Kidney (tissue), 14 donors: ENCODE measurements around the gene ATP5PO. TPM values are rescaled to one million over a fixed set of nuclear protein-coding genes. Genes with fewer than 3 reads are reported as not detected.

Experiments used
- DNase-seq, 5 donors: peaks; one replicate each; pipeline ENCODE4 v3.0.0-alpha.2; 2013 to 2020
- FAIRE-seq: peaks from 2 replicates; lab custom pipeline; 2012; peaks lifted over from hg19 to GRCh38; lab: Jason Lieb, UNC
- H3K27ac ChIP-seq, 2 donors: one replicate each; pipeline ENCODE4 v1.7.0; 2013; ENCODE audit warnings: low read depth in 2 of 2, low read length in 2 of 2, inconsistent platforms in 1 of 2
- H3K27me3 ChIP-seq: one replicate; pipeline ENCODE4 v1.7.1; 2013; ENCODE audit warnings: low read length, inconsistent platforms; ENCODE audit not compliant: control insufficient read depth, insufficient read depth
- H3K36me3 ChIP-seq, 3 donors: one replicate each; pipeline versions ENCODE4 v1.7.0 to v1.7.1; 2013; ENCODE audit warnings: low read length in 3 of 3, control low read depth in 1 of 3, inconsistent platforms in 1 of 3; ENCODE audit not compliant: insufficient read depth in 3 of 3, control insufficient read depth in 2 of 3
- H3K4me1 ChIP-seq, 3 donors: one replicate each; pipeline versions ENCODE4 v1.7.0 to v1.7.1; 2013; ENCODE audit warnings: low read length in 3 of 3, inconsistent platforms in 1 of 3, low read depth in 1 of 3; ENCODE audit not compliant: control insufficient read depth in 2 of 3, insufficient read depth in 2 of 3
- H3K4me3 ChIP-seq, 3 donors: one replicate each; pipeline versions ENCODE4 v1.7.0 to v1.8.1; 2013; ENCODE audit warnings: low read length in 3 of 3, control low read depth in 1 of 3, inconsistent platforms in 1 of 3
- H3K9ac ChIP-seq, 3 donors: one replicate each; pipeline versions ENCODE4 v1.7.0 to v1.7.1; 2013; ENCODE audit warnings: low read length in 3 of 3, control low read depth in 1 of 3, inconsistent platforms in 1 of 3
- H3K9me3 ChIP-seq, 3 donors: one replicate each; pipeline versions ENCODE4 v1.7.0 to v1.7.1; 2013; ENCODE audit warnings: low read length in 3 of 3, control low read depth in 1 of 3, inconsistent platforms in 1 of 3; ENCODE audit not compliant: control insufficient read depth in 2 of 3, insufficient read depth in 1 of 3
- CTCF ChIP-seq: IDR thresholded peaks from 3 replicates; pipeline ENCODE4 v1.5.1; 2012; ENCODE audit warnings: mild to moderate bottlenecking, moderate library complexity, borderline replicate concordance; ENCODE audit not compliant: insufficient read depth; ENCODE audit errors: extremely low read depth
- intact Hi-C: fragments of 100-400 bp; cut with DNase I; formaldehyde crosslinking; loops from one replicate; pipeline ENCODE4 v1.11.1; 2022
- polyA plus RNA-seq: library from polyadenylated mRNA; stranded (reverse); fragments of 350-450 nt; fragmentation: Illumina TruSeq; extraction: RNeasy Lipid Tissue Mini Kit (QIAGEN cat#74804); gene quantifications from one replicate; pipeline ENCODE4 v1.2.3, GENCODE V29; 2014; ENCODE audit warnings: low read depth, low replicate concordance; ENCODE audit not compliant: insufficient read depth
- total RNA-seq: library from RNA; stranded (reverse); fragmentation: NEBNext Ultra II Directional; extraction: Animal tissue kit (Norgen Biotek cat#: 25700); gene quantifications from one replicate; pipeline ENCODE4 v1.2.1, GENCODE V29; 2021
- donor health status: control.
- donor health status: control.
- donor health status: control.
- donor health status: control.
- donor health status: control.
- donor health status: DM: yes; HTN: yes; CAD: no.
- donor health status: Normal renal cell carcinoma (clear cell type).

Gene ATP5PO
- total and polyA plus RNA-seq, 2 donors from 2014 or later, result 165 to 693 TPM

GRCh38 chr21:33875026-33875695 lies 40.4 kb downstream of the ATP5PO start:
- DNase-seq (no peak), FAIRE-seq (no peak)
- TF ChIP-seq CTCF, result no peak
- intact Hi-C loops, result no loop called here
- H3K9ac ChIP-seq, result no peak overlapping the region
- no peak overlapping the region for H3K27ac ChIP-seq
- H3K36me3 ChIP-seq, result no peaks in the 10 kb centered on the region
- H3K27me3 ChIP-seq, result no peaks in the 10 kb centered on the region
- H3K4me1 ChIP-seq, result no peaks in the 10 kb centered on the region
- no peak overlapping the region for H3K4me3 ChIP-seq
- no peaks in the 10 kb centered on the region for H3K9me3 ChIP-seq

DNA sequence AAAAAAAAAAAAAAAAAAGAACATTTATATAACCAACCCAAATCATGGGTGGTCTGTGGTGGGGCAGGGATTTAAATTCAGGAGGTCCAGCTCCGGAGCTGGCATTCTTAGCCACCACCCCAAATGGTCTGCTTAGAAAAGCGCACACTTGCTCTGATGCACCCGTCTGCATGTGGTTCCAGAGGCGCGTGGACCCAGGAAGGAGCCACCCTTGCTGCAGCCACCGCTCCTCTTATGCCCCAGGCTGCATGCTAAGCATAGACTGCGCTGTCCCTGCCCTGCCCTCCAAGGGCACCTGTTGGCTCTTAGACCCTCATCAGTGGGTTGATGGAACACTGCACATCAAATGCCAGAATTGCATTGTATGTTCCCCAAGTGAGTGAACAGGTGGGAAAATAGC lies 41.4 kb downstream of the ATP5PO start:
- FAIRE-seq (no peak), DNase-seq (no peak)
- Histone ChIP-seq H3K9ac (no peak overlapping the region), H3K36me3 (no peaks in the 10 kb centered on the region), H3K4me1 (no peaks in the 10 kb centered on the region), H3K9me3 (no peaks in the 10 kb centered on the region), H3K4me3 (no peak overlapping the region), H3K27ac (no peak overlapping the region), H3K27me3 (no peaks in the 10 kb centered on the region)
- intact Hi-C loops, result no loop called here
- TF ChIP-seq CTCF, result no peak

DNA sequence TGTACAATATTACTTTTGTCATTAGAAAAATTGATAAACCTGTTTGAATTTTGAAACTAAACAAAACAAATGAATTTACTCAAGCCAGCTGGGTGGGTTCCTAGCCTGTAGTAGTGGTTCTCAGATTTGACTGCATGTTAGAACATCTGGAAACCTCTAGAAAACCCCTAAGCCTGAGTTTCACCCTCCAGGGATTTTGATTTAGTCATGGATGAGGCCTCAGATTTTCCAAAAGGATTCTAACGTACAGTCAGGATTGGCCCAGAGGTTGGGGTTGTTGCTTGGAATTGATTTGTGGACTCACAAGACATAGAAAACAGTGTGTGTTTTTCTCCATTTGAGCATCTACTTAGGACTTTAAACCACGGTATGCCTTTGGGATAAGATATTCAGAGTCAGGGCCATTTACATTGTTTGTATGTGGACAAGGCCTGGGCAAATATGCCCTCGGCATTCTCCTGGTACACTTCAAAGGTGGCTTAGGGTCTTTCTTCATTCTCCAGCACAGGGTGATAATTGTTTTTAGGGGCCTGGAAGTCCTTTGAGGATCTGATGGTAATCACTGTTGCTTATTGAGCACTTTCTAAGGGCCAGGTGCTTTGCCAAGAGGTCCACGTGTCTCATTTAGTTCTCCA lies 42.6 kb downstream of the ATP5PO start:
- no peaks in the 10 kb centered on the region for H3K4me1 ChIP-seq
- H3K9ac ChIP-seq, result no peak overlapping the region
- H3K27ac ChIP-seq, result no peak overlapping the region
- H3K4me3 ChIP-seq, result no peak overlapping the region
- DNase-seq (no peak), FAIRE-seq (no peak)
- H3K36me3 ChIP-seq, result no peaks in the 10 kb centered on the region
- no peaks in the 10 kb centered on the region for H3K9me3 ChIP-seq
- TF ChIP-seq CTCF, result no peak
- H3K27me3 ChIP-seq, result no peaks in the 10 kb centered on the region
- intact Hi-C loops, result no loop called here

GRCh38 chr21:33871171-33871570 lies 44.4 kb downstream of the ATP5PO start:
- H3K36me3 ChIP-seq, result no peaks in the 10 kb centered on the region
- DNase-seq (no peak), FAIRE-seq (no peak)
- no peak overlapping the region for H3K9ac ChIP-seq
- no peak overlapping the region for H3K4me3 ChIP-seq
- no peak overlapping the region for H3K27ac ChIP-seq
- no peaks in the 10 kb centered on the region for H3K9me3 ChIP-seq
- no peak for TF ChIP-seq CTCF
- no peaks in the 10 kb centered on the region for H3K27me3 ChIP-seq
- no peaks in the 10 kb centered on the region for H3K4me1 ChIP-seq
- intact Hi-C loops, result no loop called here
